ENCODE data around the gene IDH3B. TPM values are rescaled to one million over a fixed set of nuclear protein-coding genes. Genes with fewer than 3 reads are reported as not detected.

Gene IDH3B
- total RNA-seq, 6 experiments from 2014 or later = 37.6 to 78.1 (median 43.6) TPM

- no peaks in the 10 kb centered on the region for H3K27me3 ChIP-seq
- WGBS (ENCODE audit: insufficient coverage, low coverage, low lambda C conversion rate, missing lambda C conversion rate) = 83% methylated on average over 13 of the region's 13 CpGs
- no peak overlapping the region for H3K27ac ChIP-seq
- intact Hi-C loops (cut with DNase I) = no loop called here
- peaks cover 9 to 83% (median 44%) of the 10 kb centered on the region in 4 donors for H3K36me3 ChIP-seq
- ATAC-seq (peak in 1 of 4 donors; percentile 20), DNase-seq (no peak)
- TF ChIP-seq CTCF (IDR thresholded peaks at IDR 0.05) = no peak
- TF ChIP-seq POLR2A (IDR thresholded peaks at IDR 0.05) = no peak
- H3K4me1 ChIP-seq = peaks cover 0 to 12% (median 5%) of the 10 kb centered on the region in 4 donors
- no peak overlapping the region for H3K4me3 ChIP-seq
- H3K9me3 ChIP-seq = no peaks in the 10 kb centered on the region
Observed at GRCh38 chr20:2658414-2659354, 5.3 kb downstream of the IDH3B start.

GRCh38 chr20:2657674-2658073, 6.3 kb downstream of the IDH3B start:
- intact Hi-C loops (cut with DNase I) = no loop called here
- Histone ChIP-seq H3K4me1 (peaks cover 0 to 11% (median 5%) of the 10 kb centered on the region in 4 donors), H3K4me3 (no peak overlapping the region), H3K36me3 (peaks cover 9 to 83% (median 44%) of the 10 kb centered on the region in 4 donors), H3K27ac (no peak overlapping the region), H3K27me3 (no peaks in the 10 kb centered on the region), H3K9me3 (no peaks in the 10 kb centered on the region)
- no peak for DNase-seq
- 92% methylated on average over 5 of the region's 5 CpGs for WGBS (ENCODE audit: insufficient coverage, low coverage, low lambda C conversion rate, missing lambda C conversion rate)
- no peak for ATAC-seq
- TF ChIP-seq CTCF (IDR thresholded peaks at IDR 0.05) = no peak
- no peak for TF ChIP-seq POLR2A (IDR thresholded peaks at IDR 0.05)

GRCh38 chr20:2657241-2657640, 6.8 kb downstream of the IDH3B start:
- Histone ChIP-seq H3K27me3 (no peaks in the 10 kb centered on the region), H3K4me3 (no peak overlapping the region), H3K36me3 (peaks cover 9 to 81% (median 44%) of the 10 kb centered on the region in 4 donors), H3K9me3 (no peaks in the 10 kb centered on the region), H3K4me1 (peaks cover 0 to 11% (median 5%) of the 10 kb centered on the region in 4 donors), H3K27ac (no peak overlapping the region)
- ATAC-seq = no peak
- TF ChIP-seq POLR2A (IDR thresholded peaks at IDR 0.05) = no peak
- no peak for TF ChIP-seq CTCF (IDR thresholded peaks at IDR 0.05)
- no peak for DNase-seq
- no CpG with 5 or more reads among the region's 5 CpGs for WGBS (ENCODE audit: insufficient coverage, low coverage, low lambda C conversion rate, missing lambda C conversion rate)
- intact Hi-C loops (cut with DNase I) = no loop called here

- TF ChIP-seq POLR2A (IDR thresholded peaks at IDR 0.05) = no peak
- TF ChIP-seq CTCF (IDR thresholded peaks at IDR 0.05) = no peak
- WGBS (ENCODE audit: insufficient coverage, low coverage, low lambda C conversion rate, missing lambda C conversion rate) = 65% methylated on average over 12 of the region's 12 CpGs
- Histone ChIP-seq H3K9me3 (no peaks in the 10 kb centered on the region), H3K27me3 (no peaks in the 10 kb centered on the region), H3K27ac (no peak overlapping the region), H3K4me3 (no peak overlapping the region), H3K4me1 (peaks cover 0 to 12% (median 5%) of the 10 kb centered on the region in 4 donors), H3K36me3 (peaks cover 9 to 74% (median 40%) of the 10 kb centered on the region in 4 donors)
- intact Hi-C loops (cut with DNase I) = no loop called here
- no peak for DNase-seq
- ATAC-seq = no peak
Observed at GRCh38 chr20:2656471-2657117, 7.4 kb downstream of the IDH3B start.
